PC-3 (cell line): ENCODE results near the gene HIBADH.

Experiments used
- EZH2phosphoT487 ChIP-seq: fragments of 300-600 bp; sonication (generic); IDR thresholded peaks from 2 replicates; pipeline ENCODE4 v1.6.1; 2018; ENCODE audit warnings: mild to moderate bottlenecking, antibody characterized with exemption, low read length, borderline replicate concordance
- TF ChIP-seq, protein P1 (sequence below): fragments of 300-600 bp; sonication (generic); conservative IDR thresholded peaks from 2 replicates; pipeline ENCODE4 v1.5.1; 2017; ENCODE audit warnings: antibody characterized with exemption, low read depth, mild to moderate bottlenecking, low read length

DNA sequence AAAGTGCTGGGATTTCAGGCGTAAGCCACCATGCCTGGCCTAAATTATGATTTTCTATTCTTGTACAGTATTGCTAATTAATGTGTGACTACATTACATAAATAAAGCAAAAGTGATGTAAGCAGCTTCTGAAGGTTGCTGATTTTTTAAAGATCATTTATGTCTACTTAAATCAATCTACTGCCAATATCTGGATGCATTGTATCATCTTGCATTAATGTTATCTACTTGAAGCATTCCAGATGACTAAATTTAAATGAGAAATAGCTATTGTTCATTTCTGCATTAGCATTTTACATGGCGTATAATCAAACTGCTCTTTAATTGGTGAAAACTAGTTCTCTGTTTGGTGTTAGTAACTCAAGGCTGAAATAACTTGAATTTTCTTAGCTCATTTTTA is 37.1 kb upstream of the HIBADH start:
- TF ChIP-seq, protein P1, sequence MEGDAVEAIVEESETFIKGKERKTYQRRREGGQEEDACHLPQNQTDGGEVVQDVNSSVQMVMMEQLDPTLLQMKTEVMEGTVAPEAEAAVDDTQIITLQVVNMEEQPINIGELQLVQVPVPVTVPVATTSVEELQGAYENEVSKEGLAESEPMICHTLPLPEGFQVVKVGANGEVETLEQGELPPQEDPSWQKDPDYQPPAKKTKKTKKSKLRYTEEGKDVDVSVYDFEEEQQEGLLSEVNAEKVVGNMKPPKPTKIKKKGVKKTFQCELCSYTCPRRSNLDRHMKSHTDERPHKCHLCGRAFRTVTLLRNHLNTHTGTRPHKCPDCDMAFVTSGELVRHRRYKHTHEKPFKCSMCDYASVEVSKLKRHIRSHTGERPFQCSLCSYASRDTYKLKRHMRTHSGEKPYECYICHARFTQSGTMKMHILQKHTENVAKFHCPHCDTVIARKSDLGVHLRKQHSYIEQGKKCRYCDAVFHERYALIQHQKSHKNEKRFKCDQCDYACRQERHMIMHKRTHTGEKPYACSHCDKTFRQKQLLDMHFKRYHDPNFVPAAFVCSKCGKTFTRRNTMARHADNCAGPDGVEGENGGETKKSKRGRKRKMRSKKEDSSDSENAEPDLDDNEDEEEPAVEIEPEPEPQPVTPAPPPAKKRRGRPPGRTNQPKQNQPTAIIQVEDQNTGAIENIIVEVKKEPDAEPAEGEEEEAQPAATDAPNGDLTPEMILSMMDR, result no peak
- TF ChIP-seq EZH2phosphoT487, result no peak
